NCI-H82 treated with DMSO at 0.1 percent for 48 hours (cell line): ENCODE measurements around the gene ALPK1.
"Not testable (repeated sequence)": the region's sequence is repeated elsewhere in the genome, so short reads cannot be mapped to it uniquely, and the experiment has no call there.

Experiments
- DNase-seq: peaks from one replicate; lab custom pipeline; 2025; ENCODE audit not compliant: unreplicated experiment; lab: John Stamatoyannopoulos, UW

ALPK1 gene

GRCh38 chr4:112377594-112378242 lies 80.5 kb downstream of the ALPK1 start:
- DNase-seq: no peak

GRCh38 chr4:112378243-112378620 lies 81.1 kb downstream of the ALPK1 start:
- DNase-seq: no peak

GRCh38 chr4:112378858-112379257 lies 81.7 kb downstream of the ALPK1 start:
- no peak for DNase-seq

GRCh38 chr4:112379306-112379705 lies 82.1 kb downstream of the ALPK1 start:
- no peak for DNase-seq

GRCh38 chr4:112381996-112382692 lies 85.0 kb downstream of the ALPK1 start:
- peak; percentile 5 for DNase-seq

GRCh38 chr4:112386071-112386470 lies 88.9 kb downstream of the ALPK1 start:
- no peak for DNase-seq

GRCh38 chr4:112402098-112402497 lies 104.9 kb downstream of the ALPK1 start:
- no peak for DNase-seq

- no peak for DNase-seq
These were observed 106.2 kb downstream of the ALPK1 start for GRCh38 chr4:112403101-112403945.

- no peak for DNase-seq
These were observed 113.2 kb downstream of the ALPK1 start for GRCh38 chr4:112410364-112410763.

- no peak for DNase-seq
These were observed 113.6 kb downstream of the ALPK1 start for GRCh38 chr4:112410804-112411203.

- no peak for DNase-seq
These were observed 114.8 kb downstream of the ALPK1 start for GRCh38 chr4:112411781-112412550.

GRCh38 chr4:112416464-112416863 lies 119.3 kb downstream of the ALPK1 start:
- no peak for DNase-seq

GRCh38 chr4:112418092-112418491 lies 120.9 kb downstream of the ALPK1 start:
- DNase-seq: no peak

GRCh38 chr4:112421911-112422310 lies 124.7 kb downstream of the ALPK1 start:
- no peak for DNase-seq

- no peak for DNase-seq
These were observed 125.5 kb downstream of the ALPK1 start for GRCh38 chr4:112422644-112423043.

GRCh38 chr4:112423591-112423990 lies 126.4 kb downstream of the ALPK1 start:
- DNase-seq: no peak

- DNase-seq: no peak
These were observed 128.7 kb downstream of the ALPK1 start for GRCh38 chr4:112425823-112426222.

GRCh38 chr4:112426416-112426815 lies 129.2 kb downstream of the ALPK1 start:
- no peak for DNase-seq

- DNase-seq: no peak
These were observed 134.0 kb downstream of the ALPK1 start for GRCh38 chr4:112431158-112431557.

- DNase-seq: no peak
These were observed 139.8 kb downstream of the ALPK1 start for GRCh38 chr4:112436987-112437386.

- not testable (repeated sequence) for DNase-seq
These were observed 145.1 kb downstream of the ALPK1 start for GRCh38 chr4:112442226-112442625.
